Stimulated activated naive CD8-positive, alpha-beta T cell treated with anti-CD3 and anti-CD28 coated beads, Interleukin-15, Interleukin-2, amounts not matched to agents 100 U/mL and 50 U/mL, for 24 hours (primary cell): Measurements from ENCODE around the gene ACTR2.
"Not testable (repeated sequence)": the region's sequence is repeated elsewhere in the genome, so short reads cannot be mapped to it uniquely, and the experiment has no call there.

Experiments used
- ATAC-seq: fragments of 150-1000 bp; cut with Tn5 transposase; one replicate; pipeline ENCODE4 v1.10.0; 2021
- DNase-seq: peaks from one replicate; pipeline ENCODE4 v3.0.0; 2021

The ACTR2 gene

DNA sequence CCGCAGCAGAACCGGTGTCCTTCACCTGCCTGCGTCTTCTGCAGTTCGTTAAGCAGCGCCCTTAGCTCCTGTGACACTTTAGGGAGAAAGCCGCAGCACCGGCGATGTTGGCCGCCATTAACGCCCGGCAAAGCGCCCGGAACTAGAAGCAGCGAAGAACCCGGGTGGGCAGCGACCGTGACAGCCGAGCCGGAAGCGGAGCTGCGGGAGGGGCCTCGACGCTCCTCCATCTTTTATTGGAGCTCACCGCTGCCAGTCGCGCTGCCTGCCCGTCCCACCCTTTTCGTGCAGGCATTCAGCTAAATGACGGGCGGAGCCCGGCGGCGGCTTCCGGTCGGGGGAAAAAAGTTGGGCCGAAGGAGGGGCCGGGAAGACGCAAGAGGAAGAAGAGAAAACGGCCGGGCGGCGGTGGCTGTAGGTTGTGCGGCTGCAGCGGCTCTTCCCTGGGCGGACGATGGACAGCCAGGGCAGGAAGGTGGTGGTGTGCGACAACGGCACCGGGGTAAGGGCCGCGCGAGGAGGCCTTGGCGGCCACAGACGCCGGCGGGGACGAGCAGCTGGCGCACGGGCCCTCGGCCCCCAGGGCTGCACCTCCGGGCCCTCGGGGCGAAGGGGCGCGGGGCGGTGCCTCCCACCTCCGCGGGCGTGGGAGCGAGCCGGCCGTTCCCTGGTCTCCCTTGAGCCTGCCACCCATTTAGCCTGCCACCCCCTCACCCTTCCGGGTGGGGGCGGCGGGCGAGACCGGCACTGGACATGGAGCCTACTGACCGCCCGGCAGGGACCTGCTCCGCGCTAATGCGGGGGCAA, at the start of gene ACTR2:
TSS of gene ACTR2 (plus strand) at position 376 of the 807 bp plus-strand sequence. CDS start at position 455, 79 bp downstream.
- peak; percentile 95 for DNase-seq
- peak; percentile 96 for ATAC-seq

DNA sequence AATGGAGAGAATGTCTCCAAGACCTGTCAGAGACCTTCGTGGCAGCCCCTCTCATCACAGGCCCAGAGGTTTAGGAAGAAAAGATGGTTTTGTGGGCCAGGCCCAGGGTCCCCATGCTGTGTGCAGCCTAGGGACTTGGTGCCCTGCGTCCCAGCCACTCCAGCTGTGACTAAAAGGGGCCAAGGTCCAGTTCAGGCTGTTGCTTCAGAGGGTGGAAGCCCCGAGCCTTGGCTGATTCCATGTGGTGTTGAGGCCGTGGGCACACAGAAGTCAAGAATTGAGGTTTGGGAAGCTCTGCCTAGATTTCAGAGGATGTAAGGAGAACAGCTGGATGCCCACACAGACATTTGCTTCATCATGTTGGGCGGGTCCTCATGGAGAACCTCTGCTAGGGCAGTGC, 45.1 kb upstream of the ACTR2 start:
- ATAC-seq (no peak), DNase-seq (no peak)

GRCh38 chr2:65183406-65183805, 44.2 kb upstream of the ACTR2 start:
- not testable (repeated sequence) for ATAC-seq, DNase-seq

GRCh38 chr2:65185012-65185411, 42.6 kb upstream of the ACTR2 start:
- DNase-seq (no peak), ATAC-seq (no peak)

- ATAC-seq (no peak), DNase-seq (no peak)
Observed at GRCh38 chr2:65186093-65186868, 41.4 kb upstream of the ACTR2 start.

DNA sequence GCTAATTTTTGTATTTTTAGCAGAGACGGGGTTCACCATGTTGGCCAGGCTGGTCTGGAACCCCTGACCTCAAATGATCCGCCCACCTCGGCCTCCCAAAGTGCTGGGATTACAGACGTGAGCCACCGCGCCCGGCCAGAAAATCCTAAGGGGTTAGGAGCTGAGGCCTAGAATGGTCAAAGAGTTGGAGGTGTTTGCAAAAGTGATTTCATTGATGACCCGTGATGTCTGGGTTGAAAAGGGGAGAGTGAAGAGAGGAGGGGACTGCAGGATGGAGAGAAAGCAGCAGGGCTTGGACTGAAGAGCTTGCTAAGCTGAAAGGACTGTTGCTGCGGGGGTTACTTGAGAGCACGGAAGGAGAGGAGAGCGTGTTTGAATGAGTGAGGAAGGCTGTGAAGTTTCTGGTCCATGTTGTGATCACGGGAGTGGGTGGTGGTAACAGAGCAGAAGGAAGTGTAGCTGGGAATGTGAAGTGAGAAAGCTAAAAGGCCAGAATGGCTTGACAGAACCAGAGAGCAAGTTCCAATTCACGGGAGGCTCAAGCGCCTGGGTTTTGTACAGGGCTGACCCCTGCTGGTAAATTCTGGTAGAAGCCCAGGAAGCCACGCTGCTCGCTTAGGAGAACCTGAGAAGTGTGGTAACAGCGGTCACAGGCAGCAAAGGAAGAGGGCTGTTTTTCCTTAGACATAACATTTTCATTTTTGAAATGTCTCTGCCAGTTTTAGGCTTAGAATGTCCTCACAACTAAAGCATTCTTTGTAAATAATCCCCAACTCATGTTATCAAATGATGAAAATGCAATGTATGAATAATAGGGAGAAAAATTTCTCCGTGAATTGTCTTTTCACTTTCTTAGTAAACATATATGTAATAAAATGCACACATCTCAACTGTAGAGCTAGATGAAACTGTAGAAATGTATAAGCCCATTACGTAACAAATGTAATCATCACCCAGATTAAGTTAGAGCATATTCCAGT, 40.5 kb upstream of the ACTR2 start:
- ATAC-seq (peak; percentile 88), DNase-seq (peak; percentile 71)

- no peak for ATAC-seq
- no peak for DNase-seq
Observed at GRCh38 chr2:65193446-65193845, 34.2 kb upstream of the ACTR2 start.

DNA sequence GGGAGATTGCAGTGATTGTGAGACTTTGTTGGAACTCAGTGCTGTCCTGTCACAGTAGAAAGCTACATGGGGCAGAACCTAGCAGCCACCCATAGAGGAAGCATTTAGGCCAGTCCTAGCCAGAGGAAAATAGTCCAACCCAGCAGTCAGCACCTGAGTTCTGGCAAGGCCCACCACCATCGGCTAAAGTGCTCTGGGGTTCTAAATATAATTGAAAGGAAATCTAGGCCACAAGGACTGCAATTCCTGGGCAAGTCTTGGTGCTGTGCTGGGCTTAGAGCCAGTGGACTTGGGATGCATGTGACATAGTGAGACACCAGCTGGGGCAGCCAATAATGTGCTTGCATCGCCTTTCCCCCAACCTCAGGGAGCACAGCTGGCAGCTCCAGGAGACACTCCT, 28.9 kb upstream of the ACTR2 start:
- DNase-seq, result no peak

DNA sequence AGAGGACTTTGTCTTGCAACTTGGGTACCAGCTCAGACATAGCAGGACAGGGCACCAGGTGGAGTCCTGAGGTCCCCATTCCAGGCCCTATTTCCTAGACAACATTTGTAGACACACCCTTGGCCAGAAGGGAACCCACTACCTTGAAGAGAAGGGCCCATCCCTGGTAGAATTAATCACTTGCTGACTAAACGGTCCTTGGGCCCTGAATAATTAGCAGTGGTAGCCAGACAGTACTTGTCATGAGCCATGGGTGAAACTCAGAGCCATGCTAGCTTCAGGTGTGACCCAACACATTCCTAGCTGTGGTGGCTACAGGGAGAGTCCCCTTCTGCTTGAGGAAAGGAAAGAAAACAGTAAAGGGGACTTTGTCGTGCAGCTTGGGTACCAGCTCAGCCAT, 28.5 kb upstream of the ACTR2 start:
- no peak for ATAC-seq
- no peak for DNase-seq

More for the DNA sequence above, 28.9 kb upstream of the ACTR2 start:
- no peak for ATAC-seq

DNA sequence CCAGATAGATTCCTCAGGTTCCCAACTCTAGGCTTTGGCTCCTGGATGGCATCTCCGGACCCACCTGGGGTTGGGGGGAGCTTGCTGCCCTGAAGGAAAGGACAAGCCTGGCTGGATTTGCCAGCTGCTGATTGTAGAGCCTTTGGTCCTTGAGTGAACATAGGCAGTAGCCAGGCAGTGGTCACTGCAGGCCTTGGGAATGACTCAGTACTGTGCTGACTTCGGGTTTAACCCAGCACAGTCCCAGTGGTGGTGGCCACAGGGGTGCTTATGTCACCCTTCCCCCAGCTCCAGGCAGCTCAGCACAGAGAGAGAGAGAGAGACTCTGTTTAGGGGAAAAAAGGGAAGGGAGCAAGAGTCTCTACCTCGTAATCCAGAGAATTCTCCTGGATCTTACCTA, 27.7 kb upstream of the ACTR2 start:
- DNase-seq, result no peak
- ATAC-seq, result no peak

DNA sequence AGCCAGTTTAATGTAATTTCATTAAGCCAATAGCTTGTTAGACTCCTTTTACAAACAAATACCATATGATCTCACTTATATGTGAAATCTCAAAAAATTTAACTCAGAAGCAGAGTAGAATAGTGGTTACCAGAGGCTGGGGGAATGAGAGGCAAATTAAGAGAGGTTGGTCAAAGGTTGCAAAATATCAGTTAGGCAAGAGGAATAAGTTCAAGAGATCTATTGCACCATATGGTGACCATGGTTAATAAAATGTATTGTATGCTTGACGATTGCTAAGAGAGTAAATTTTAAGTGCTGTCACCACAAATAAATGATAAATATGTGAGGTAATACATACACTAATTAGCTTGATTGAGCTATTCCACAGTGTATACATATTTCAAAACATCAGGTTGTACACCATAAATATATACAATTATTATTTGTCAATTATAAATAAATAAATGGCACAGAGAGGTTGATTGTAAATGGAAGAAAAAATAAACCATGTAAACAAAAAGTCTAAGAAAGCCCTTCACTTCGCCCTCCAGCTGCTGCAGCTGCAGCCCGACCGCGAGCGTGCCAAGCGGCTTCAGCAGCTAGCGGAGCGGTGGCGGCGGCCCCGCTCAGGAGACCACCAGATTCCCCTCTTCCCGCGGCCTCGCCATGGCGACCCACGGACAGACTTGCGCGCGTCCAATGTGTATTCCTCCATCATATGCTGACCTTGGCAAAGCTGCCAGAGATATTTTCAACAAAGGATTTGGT, 23.0 kb upstream of the ACTR2 start:
- ATAC-seq, result no peak
- DNase-seq, result peak; percentile 11

- DNase-seq (no peak), ATAC-seq (no peak)
Observed at GRCh38 chr2:65212115-65212514, 15.5 kb upstream of the ACTR2 start.

DNA sequence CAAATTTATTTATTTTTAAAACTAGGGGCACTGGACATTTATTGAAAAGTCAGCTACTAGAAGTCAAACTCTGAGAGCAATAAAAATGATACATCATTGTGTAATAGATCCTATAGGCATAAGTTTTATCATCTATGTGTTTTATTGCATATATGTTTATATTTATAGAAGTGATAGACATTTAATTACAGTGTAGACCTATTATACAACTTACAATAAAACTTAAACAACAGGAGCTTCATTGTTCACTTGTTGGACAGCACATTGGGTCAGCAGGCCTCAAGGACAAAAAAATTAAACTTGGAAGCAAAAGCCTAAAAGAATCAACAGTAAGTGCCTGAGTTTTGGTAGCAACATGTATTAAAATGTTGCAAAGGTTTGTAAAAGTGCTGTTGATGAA, 15.0 kb upstream of the ACTR2 start:
- DNase-seq (no peak), ATAC-seq (no peak)

- no peak for DNase-seq
- no peak for ATAC-seq
Observed at GRCh38 chr2:65213035-65213434, 14.6 kb upstream of the ACTR2 start.

- ATAC-seq, result no peak
Observed at GRCh38 chr2:65214361-65214760, 13.3 kb upstream of the ACTR2 start.

DNA sequence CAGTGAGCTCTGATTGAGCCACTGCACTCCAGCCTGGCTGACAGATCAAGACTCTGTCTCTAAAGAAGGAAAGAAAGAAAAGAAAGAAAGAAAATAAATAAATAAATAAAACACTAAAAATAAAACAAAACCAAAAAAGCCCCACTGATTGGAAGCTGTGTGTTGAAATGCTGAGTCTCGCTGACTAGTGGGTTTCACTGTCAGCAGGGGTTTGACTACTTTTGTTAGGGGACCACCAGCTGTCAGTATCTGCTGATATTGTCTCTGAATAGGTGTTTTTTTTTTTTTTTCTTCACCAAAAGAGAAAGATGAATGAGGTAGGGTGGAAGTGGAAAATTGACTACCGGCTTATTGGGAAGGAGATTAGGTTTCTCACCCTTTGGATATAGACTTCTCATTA, 12.8 kb upstream of the ACTR2 start:
- no peak for DNase-seq
- no peak for ATAC-seq

More at GRCh38 chr2:65214361-65214760, 13.3 kb upstream of the ACTR2 start:
- DNase-seq, result no peak

DNA sequence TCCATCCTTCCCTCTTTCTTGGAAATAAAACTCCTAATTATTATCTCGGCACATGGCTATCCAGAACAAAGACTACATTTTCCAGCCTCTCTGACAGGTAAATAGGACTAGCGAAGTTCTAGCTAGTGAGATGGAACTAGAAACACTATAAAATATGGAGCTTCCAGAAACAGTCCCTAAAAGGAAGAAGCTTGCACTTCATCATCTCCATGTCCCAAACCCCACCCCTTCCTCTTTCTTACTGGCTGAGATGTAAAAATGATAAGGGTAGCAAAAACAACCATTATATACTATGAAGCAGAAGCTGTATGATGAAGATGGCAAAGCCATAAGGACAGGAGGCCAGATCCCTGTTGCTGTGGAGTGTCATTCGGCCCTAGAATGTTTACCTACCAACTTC, 11.7 kb upstream of the ACTR2 start:
- DNase-seq (no peak), ATAC-seq (no peak)

GRCh38 chr2:65220432-65221131, 7.0 kb upstream of the ACTR2 start:
- no peak for DNase-seq
- no peak for ATAC-seq

DNA sequence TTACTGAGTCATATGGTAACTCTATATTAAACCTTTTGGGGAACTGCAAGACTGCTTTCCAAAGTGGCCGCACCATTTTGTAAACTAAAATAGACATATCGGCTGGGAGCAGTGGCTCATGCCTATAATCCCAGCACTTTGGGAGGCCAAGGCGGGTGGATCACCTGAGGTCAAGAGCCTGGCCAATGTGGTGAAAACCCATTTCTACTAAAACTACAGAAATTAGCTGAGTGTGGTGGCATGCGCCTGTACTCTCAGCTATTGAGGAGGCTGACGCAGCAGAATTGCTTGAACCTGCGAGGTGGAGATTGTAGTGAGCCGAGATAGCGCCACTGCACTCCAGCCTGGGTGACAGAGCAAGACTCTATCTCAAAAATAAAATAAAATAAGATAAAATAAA, 6.4 kb upstream of the ACTR2 start:
- ATAC-seq, DNase-seq: not testable (repeated sequence)

DNA sequence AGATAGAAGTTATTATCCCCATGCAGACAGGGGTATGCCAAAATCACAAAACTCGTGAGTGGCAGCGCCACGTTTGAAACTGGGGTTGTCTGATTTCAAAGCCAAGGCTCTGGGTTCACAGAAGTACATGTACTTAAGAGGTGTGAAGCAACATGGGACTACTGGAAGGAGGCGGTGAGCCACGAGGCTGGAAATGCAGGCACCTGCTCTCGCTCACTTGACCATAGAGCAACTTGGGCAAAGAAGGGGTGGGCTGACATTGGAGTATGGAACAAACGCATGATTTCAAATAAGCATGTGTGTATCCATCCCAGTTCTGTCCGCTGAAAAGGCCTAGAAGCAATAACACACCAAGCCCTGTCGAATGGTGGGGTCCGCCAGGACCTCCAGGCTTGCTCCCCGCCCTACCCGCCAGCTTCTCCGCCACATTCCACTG, 593 bp upstream of the ACTR2 start:
- DNase-seq, result no peak

DNA sequence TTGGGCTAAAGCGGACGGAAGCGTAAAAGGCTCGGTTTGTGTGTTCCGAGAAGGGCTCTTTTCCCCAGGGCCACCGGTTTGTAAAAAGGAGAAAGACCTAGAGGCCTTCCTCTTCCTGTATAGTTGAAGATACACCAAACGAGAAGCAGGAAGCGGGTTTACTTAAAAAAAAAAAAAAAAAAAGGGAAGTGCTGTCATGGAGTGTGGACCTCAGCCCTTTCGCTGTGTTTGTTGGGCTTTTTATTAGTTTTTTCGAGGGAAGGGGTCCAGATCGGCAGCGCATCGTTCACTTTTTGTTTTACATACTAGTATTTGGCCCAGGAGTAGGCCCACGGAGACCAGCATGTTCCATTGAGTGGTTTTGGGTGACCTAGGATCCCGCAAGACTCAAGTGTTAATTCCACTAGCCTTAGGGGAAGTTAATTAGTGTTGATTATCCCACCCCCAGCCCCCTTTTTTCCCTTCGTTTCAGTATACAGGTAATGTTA, 676 bp downstream of the ACTR2 start:
- ATAC-seq, result peak; percentile 31
- DNase-seq, result no peak

More for the DNA sequence above, 593 bp upstream of the ACTR2 start:
- peak; percentile 4 for ATAC-seq
